HepG2 (cell line): ENCODE data around the gene TOP1. TPM values are rescaled to one million over a fixed set of nuclear protein-coding genes. Genes with fewer than 3 reads are reported as not detected.

Source experiments
- HOXA3 ChIP-seq: sonication (generic); formaldehyde crosslinking; IDR thresholded peaks from 2 replicates; pipeline ENCODE4 v1.5.0; 2020; ENCODE audit warnings: missing genetic modification reagents
- KAT8 ChIP-seq: IDR thresholded peaks from 2 replicates; pipeline ENCODE4 v1.6.1; 2016; ENCODE audit warnings: missing genetic modification reagents, missing compliant biosample characterization
- MIER2 ChIP-seq: IDR thresholded peaks from 2 replicates; pipeline ENCODE4 v1.6.1; 2016; ENCODE audit warnings: missing biosample characterization, missing genetic modification reagents
- SIN3B ChIP-seq: fragments of 150-350 bp; IDR thresholded peaks from 2 replicates; pipeline ENCODE4 v1.6.1; 2014; ENCODE audit warnings: low read length
- SMC3 ChIP-seq: IDR thresholded peaks from 2 replicates; pipeline ENCODE4 v1.6.1; 2011; ENCODE audit warnings: low read length, improper control_type of control experiment
- SOX5 ChIP-seq: IDR thresholded peaks from 2 replicates; pipeline ENCODE4 v1.6.1; 2016; ENCODE audit warnings: borderline replicate concordance
- ZNF24 ChIP-seq: fragments of 450-650 bp; IDR thresholded peaks from 2 replicates; pipeline ENCODE4 v1.6.1; 2017; ENCODE audit warnings: antibody characterized with exemption, mild to moderate bottlenecking
- ZNF567 ChIP-seq: sonication (generic); formaldehyde crosslinking; IDR thresholded peaks from 2 replicates; pipeline ENCODE4 v1.8.1; 2023; ENCODE audit warnings: mild to moderate bottlenecking, missing genetic modification reagents, borderline replicate concordance
- ZNF777 ChIP-seq: sonication (generic); formaldehyde crosslinking; IDR thresholded peaks from 2 replicates; pipeline ENCODE4 v1.4.0; 2020; ENCODE audit warnings: missing genetic modification reagents
- polyA plus RNA-seq, 8 experiments: library from polyadenylated mRNA; depleted of rRNA in 3 of 8; stranded (reverse) in 7 of 8; unstranded in 1 of 8; fragments of >200 nt; fragmentation: Illumina TruSeq in 4 of 8; extraction: Trizol in 4 of 8; gene quantifications; 2 replicates each; pipeline versions ENCODE4 v1.2.1 to v1.2.3, GENCODE V29; 2011 to 2016; ENCODE audit warnings: low read depth in 4 of 8, missing spikeins in 1 of 8, mixed read lengths in 1 of 8; ENCODE audit not compliant: insufficient read depth in 1 of 8
- total RNA-seq, 5 experiments: library from RNA; depleted of rRNA; stranded (reverse); fragments of >200 nt; fragmentation: Illumina TruSeq; extraction: Trizol; gene quantifications; 2 replicates each; pipeline ENCODE4 v1.2.3, GENCODE V29; 2016; ENCODE audit warnings: low read depth in 1 of 5
- TF ChIP-seq, protein P1 (sequence below): sonication (generic); formaldehyde crosslinking; IDR thresholded peaks from 2 replicates; pipeline ENCODE4 v1.4.0; 2020; ENCODE audit warnings: missing genetic modification reagents
- TF ChIP-seq, protein P2 (sequence below): sonication (generic); formaldehyde crosslinking; IDR thresholded peaks from 2 replicates; pipeline ENCODE4 v1.5.0; 2020; ENCODE audit warnings: mild to moderate bottlenecking, missing genetic modification reagents, moderate library complexity
- TF ChIP-seq, protein P3 (sequence below): sonication (generic); formaldehyde crosslinking; IDR thresholded peaks from 2 replicates; pipeline ENCODE4 v1.4.0; 2020; ENCODE audit warnings: missing genetic modification reagents, mild to moderate bottlenecking, borderline replicate concordance
- TF ChIP-seq, protein P4 (sequence below): sonication (generic); formaldehyde crosslinking; IDR thresholded peaks from 2 replicates; pipeline ENCODE4 v1.5.1; 2020; ENCODE audit warnings: missing genetic modification reagents, mild to moderate bottlenecking, borderline replicate concordance
- TF ChIP-seq, protein P5 (sequence below): IDR thresholded peaks from 2 replicates; pipeline ENCODE4 v1.6.1; 2016; ENCODE audit warnings: missing compliant biosample characterization, missing genetic modification reagents, borderline replicate concordance

TOP1 gene
- total and polyA plus RNA-seq, 2 of the 13 experiments (the other 11 are each of a cell fraction or from before 2014, with no cell fraction given): 10.2 to 19.4 TPM

DNA sequence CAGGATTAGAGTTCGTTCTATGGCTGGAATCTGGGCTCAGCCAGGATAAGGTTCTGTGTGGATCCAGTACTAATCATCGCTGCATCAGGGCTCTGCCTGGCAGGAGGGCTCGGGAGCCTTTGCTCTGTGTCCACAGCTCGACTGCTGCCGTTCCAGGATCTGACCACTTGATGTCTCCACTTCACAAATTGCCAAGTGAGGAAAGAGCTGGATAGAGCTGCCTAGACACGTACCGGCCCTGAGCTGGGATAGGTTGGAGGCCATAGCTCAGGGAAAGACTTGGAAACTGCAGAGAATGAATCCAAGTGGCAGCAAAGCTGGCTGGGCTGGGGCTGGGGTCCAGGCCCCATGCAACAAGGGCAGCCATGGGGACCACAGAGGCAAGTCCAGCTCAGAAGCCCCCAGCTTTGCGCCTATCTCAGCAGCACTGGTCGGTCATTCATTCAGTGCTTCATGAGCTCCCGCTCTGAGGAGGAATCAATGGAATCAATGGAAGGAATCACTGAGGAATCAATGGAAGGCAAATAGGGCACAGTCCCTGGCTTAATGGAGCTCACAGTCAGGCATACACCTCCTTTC, 38.0 kb upstream of the TOP1 start (continued):
- TF ChIP-seq, protein P1, sequence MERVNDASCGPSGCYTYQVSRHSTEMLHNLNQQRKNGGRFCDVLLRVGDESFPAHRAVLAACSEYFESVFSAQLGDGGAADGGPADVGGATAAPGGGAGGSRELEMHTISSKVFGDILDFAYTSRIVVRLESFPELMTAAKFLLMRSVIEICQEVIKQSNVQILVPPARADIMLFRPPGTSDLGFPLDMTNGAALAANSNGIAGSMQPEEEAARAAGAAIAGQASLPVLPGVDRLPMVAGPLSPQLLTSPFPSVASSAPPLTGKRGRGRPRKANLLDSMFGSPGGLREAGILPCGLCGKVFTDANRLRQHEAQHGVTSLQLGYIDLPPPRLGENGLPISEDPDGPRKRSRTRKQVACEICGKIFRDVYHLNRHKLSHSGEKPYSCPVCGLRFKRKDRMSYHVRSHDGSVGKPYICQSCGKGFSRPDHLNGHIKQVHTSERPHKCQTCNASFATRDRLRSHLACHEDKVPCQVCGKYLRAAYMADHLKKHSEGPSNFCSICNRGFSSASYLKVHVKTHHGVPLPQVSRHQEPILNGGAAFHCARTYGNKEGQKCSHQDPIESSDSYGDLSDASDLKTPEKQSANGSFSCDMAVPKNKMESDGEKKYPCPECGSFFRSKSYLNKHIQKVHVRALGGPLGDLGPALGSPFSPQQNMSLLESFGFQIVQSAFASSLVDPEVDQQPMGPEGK (CRISPR knock-in tag): 0 out of 2 replicates have a peak, but pooled peaks have one; percentile 26
- TF ChIP-seq SIN3B (no peak), SMC3 (peak; percentile 98), ZNF777 (CRISPR knock-in tag) (no peak), SOX5 (peak; percentile 28; the same call in 1 of the 2 replicates), ZNF567 (CRISPR knock-in tag) (peak; percentile 28; the same call in 1 of the 2 replicates), HOXA3 (CRISPR knock-in tag) (peak; percentile 59; the same call in 1 of the 2 replicates), MIER2 (peak; percentile 49; the same call in 1 of the 2 replicates), KAT8 (CRISPR knock-in tag) (peak; percentile 77), ZNF24 (0 out of 2 replicates have a peak, but pooled peaks have one; percentile 14)
- TF ChIP-seq, protein P2, sequence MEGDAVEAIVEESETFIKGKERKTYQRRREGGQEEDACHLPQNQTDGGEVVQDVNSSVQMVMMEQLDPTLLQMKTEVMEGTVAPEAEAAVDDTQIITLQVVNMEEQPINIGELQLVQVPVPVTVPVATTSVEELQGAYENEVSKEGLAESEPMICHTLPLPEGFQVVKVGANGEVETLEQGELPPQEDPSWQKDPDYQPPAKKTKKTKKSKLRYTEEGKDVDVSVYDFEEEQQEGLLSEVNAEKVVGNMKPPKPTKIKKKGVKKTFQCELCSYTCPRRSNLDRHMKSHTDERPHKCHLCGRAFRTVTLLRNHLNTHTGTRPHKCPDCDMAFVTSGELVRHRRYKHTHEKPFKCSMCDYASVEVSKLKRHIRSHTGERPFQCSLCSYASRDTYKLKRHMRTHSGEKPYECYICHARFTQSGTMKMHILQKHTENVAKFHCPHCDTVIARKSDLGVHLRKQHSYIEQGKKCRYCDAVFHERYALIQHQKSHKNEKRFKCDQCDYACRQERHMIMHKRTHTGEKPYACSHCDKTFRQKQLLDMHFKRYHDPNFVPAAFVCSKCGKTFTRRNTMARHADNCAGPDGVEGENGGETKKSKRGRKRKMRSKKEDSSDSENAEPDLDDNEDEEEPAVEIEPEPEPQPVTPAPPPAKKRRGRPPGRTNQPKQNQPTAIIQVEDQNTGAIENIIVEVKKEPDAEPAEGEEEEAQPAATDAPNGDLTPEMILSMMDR (CRISPR knock-in tag): peak; percentile 99
- TF ChIP-seq, protein P3, sequence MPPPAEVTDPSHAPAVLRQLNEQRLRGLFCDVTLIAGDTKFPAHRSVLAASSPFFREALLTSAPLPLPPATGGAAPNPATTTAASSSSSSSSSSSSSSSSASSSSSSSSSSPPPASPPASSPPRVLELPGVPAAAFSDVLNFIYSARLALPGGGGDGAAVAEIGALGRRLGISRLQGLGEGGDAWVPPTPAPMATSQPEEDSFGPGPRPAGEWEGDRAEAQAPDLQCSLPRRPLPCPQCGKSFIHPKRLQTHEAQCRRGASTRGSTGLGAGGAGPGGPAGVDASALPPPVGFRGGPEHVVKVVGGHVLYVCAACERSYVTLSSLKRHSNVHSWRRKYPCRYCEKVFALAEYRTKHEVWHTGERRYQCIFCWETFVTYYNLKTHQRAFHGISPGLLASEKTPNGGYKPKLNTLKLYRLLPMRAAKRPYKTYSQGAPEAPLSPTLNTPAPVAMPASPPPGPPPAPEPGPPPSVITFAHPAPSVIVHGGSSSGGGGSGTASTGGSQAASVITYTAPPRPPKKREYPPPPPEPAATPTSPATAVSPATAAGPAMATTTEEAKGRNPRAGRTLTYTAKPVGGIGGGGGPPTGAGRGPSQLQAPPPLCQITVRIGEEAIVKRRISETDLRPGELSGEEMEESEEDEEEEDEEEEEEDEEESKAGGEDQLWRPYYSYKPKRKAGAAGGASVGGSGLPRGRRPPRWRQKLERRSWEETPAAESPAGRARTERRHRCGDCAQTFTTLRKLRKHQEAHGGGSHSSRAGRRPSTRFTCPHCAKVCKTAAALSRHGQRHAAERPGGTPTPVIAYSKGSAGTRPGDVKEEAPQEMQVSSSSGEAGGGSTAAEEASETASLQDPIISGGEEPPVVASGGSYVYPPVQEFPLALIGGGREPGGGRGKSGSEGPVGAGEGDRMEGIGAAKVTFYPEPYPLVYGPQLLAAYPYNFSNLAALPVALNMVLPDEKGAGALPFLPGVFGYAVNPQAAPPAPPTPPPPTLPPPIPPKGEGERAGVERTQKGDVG: no peak
- TF ChIP-seq, protein P4, sequence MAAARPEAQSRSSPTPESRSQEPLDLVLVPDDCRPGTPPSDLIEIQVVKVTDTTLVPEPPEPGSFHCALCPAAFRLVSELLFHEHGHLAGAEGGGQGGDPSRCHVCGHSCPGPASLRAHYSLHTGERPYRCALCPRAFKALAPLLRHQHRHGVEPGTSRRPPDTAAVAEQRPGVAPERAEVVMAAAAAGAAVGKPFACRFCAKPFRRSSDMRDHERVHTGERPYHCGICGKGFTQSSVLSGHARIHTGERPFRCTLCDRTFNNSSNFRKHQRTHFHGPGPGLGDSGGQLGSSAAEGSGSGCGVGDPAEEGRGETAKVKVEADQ (CRISPR knock-in tag): 0 out of 2 replicates have a peak, but pooled peaks have one; percentile 34
- TF ChIP-seq, protein P5, sequence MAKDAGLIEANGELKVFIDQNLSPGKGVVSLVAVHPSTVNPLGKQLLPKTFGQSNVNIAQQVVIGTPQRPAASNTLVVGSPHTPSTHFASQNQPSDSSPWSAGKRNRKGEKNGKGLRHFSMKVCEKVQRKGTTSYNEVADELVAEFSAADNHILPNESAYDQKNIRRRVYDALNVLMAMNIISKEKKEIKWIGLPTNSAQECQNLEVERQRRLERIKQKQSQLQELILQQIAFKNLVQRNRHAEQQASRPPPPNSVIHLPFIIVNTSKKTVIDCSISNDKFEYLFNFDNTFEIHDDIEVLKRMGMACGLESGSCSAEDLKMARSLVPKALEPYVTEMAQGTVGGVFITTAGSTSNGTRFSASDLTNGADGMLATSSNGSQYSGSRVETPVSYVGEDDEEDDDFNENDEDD (CRISPR knock-in tag): peak; percentile 37; the same call in 1 of the 2 replicates
